ENCODE measurements around the gene CRTC1.

DNA sequence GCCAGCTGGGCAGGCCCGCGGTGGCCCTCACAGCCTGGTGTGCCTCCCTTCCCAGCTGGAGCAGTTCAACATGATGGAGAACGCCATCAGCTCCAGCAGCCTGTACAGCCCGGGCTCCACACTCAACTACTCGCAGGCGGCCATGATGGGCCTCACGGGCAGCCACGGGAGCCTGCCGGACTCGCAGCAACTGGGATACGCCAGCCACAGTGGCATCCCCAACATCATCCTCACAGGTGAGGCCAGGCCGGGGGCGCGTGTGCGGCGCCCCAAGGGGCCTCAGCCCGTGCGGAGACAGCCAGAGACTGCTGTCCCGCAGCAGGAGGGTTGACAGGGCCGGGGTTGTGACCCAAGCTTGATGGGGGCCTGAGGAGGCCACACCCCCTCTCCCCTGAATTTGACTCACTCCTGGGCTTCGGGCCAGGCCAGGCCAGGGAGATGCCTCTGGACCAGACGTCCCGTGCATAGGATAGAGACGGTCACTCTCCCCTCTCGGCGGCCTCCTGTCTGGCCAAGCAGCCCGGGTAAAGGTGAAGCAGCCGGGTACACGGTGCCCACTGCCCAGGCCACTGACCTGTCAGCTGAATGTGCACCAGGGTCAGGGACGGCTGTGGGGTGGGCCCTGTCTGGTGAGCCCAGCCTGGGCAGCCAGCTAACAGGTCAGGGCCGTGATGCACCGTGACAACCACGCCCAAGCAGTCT is 92.3 kb downstream of the CRTC1 start:
- TF ChIP-seq, protein P1, sequence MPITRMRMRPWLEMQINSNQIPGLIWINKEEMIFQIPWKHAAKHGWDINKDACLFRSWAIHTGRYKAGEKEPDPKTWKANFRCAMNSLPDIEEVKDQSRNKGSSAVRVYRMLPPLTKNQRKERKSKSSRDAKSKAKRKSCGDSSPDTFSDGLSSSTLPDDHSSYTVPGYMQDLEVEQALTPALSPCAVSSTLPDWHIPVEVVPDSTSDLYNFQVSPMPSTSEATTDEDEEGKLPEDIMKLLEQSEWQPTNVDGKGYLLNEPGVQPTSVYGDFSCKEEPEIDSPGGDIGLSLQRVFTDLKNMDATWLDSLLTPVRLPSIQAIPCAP (CRISPR knock-in tag; IDR thresholded peaks at IDR 0.05; ENCODE audit: low read depth) = no peak
- TF ChIP-seq KDM1A (CRISPR knock-in tag; IDR thresholded peaks at IDR 0.05) = no peak
- TF ChIP-seq ETV5 (CRISPR knock-in tag; IDR thresholded peaks at IDR 0.05; ENCODE audit: borderline replicate concordance) = no peak
- TF ChIP-seq, protein P2, sequence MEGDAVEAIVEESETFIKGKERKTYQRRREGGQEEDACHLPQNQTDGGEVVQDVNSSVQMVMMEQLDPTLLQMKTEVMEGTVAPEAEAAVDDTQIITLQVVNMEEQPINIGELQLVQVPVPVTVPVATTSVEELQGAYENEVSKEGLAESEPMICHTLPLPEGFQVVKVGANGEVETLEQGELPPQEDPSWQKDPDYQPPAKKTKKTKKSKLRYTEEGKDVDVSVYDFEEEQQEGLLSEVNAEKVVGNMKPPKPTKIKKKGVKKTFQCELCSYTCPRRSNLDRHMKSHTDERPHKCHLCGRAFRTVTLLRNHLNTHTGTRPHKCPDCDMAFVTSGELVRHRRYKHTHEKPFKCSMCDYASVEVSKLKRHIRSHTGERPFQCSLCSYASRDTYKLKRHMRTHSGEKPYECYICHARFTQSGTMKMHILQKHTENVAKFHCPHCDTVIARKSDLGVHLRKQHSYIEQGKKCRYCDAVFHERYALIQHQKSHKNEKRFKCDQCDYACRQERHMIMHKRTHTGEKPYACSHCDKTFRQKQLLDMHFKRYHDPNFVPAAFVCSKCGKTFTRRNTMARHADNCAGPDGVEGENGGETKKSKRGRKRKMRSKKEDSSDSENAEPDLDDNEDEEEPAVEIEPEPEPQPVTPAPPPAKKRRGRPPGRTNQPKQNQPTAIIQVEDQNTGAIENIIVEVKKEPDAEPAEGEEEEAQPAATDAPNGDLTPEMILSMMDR (CRISPR knock-in tag; IDR thresholded peaks at IDR 0.05) = no peak
- TF ChIP-seq POLR2A (IDR thresholded peaks at IDR 0.05; ENCODE audit: insufficient read depth in 1 of 2, low read depth in 2 of 2, low read length in 2 of 2) = no peak
- TF ChIP-seq NBN (conservative IDR thresholded peaks at IDR 0.05) = no peak
- no peak for TF ChIP-seq EP300 (IDR thresholded peaks at IDR 0.05; ENCODE audit: low read depth in 2 of 2, low read length in 2 of 2)
- no peak for TF ChIP-seq EP300 (CRISPR knock-in tag; IDR thresholded peaks at IDR 0.05; ENCODE audit: borderline replicate concordance)
- no peak for TF ChIP-seq ZNF670 (CRISPR knock-in tag; IDR thresholded peaks at IDR 0.05; ENCODE audit: borderline replicate concordance)
- TF ChIP-seq ZFY (CRISPR knock-in tag; IDR thresholded peaks at IDR 0.05) = no peak
- TF ChIP-seq ZNF30 (CRISPR knock-in tag; IDR thresholded peaks at IDR 0.05) = no peak
- no peak for TF ChIP-seq ZFX (CRISPR knock-in tag; IDR thresholded peaks at IDR 0.05; ENCODE audit: low read depth)

All from HepG2 (cell line).